Astrocyte (in vitro differentiated cells and primary cell): Measurements from ENCODE around the gene DCBLD2. TPM values are rescaled to one million over a fixed set of nuclear protein-coding genes. Genes with fewer than 3 reads are reported as not detected.
A peak's percentile ranks its signal among the peaks of the same experiment; 100 is the strongest.

ENCODE experiments used
- DNase-seq: peaks from one replicate; pipeline ENCODE4 v3.0.0-alpha.2; 2010; ENCODE audit warnings: low read depth
- FAIRE-seq: peaks from 2 replicates; lab custom pipeline; 2011; peaks lifted over from hg19 to GRCh38; lab: Jason Lieb, UNC
- H2AFZ ChIP-seq: 2 replicates; pipeline ENCODE4 v1.6.0; 2012; ENCODE audit warnings: low read depth, low read length, inconsistent platforms
- H3K27ac ChIP-seq: 2 replicates; pipeline ENCODE4 v1.5.1; 2011; ENCODE audit warnings: low read depth, low read length, inconsistent platforms
- H3K27me3 ChIP-seq: 2 replicates; pipeline ENCODE4 v1.6.0; 2011; ENCODE audit warnings: low read length, inconsistent platforms; ENCODE audit not compliant: insufficient read depth
- H3K36me3 ChIP-seq: 2 replicates; pipeline ENCODE4 v1.5.1; 2011; ENCODE audit warnings: low read length, inconsistent platforms; ENCODE audit not compliant: insufficient read depth
- H3K4me1 ChIP-seq: 2 replicates; pipeline ENCODE4 v1.5.1; 2011; ENCODE audit warnings: low read length, inconsistent platforms; ENCODE audit not compliant: insufficient read depth
- H3K4me2 ChIP-seq: 2 replicates; pipeline ENCODE4 v1.6.0; 2012; ENCODE audit warnings: low read length, inconsistent platforms
- H3K4me3 ChIP-seq: 2 replicates; pipeline ENCODE4 v1.5.1; 2011; ENCODE audit warnings: low read depth, mild to moderate bottlenecking, low read length, inconsistent platforms; ENCODE audit not compliant: insufficient read depth
- H3K79me2 ChIP-seq: 2 replicates; pipeline ENCODE4 v1.6.0; 2012; ENCODE audit warnings: mild to moderate bottlenecking, low read length, inconsistent platforms; ENCODE audit not compliant: insufficient read depth
- H3K9ac ChIP-seq: 2 replicates; pipeline ENCODE4 v1.6.0; 2012; ENCODE audit warnings: mild to moderate bottlenecking, low read length, inconsistent platforms
- H3K9me3 ChIP-seq: 2 replicates; pipeline ENCODE4 v1.5.1; 2012; ENCODE audit warnings: low read depth, mild to moderate bottlenecking, low read length, inconsistent platforms; ENCODE audit not compliant: insufficient read depth
- H4K20me1 ChIP-seq: 2 replicates; pipeline ENCODE4 v1.6.0; 2012; ENCODE audit warnings: low read length, inconsistent platforms; ENCODE audit not compliant: insufficient read depth
- H3K27ac Mint-ChIP-seq: one replicate; pipeline ENCODE4 v1.8.0; 2021; ENCODE audit warnings: mild to moderate bottlenecking, mixed read lengths; ENCODE audit not compliant: unreplicated experiment
- H3K27me3 Mint-ChIP-seq: one replicate; pipeline ENCODE4 v1.8.0; 2021; ENCODE audit warnings: low read depth, mixed read lengths; ENCODE audit not compliant: unreplicated experiment
- H3K36me3 Mint-ChIP-seq: one replicate; pipeline ENCODE4 v1.8.0; 2021; ENCODE audit warnings: low read depth, mixed read lengths; ENCODE audit not compliant: unreplicated experiment
- H3K4me1 Mint-ChIP-seq: one replicate; pipeline ENCODE4 v1.8.0; 2021; ENCODE audit warnings: low read depth, mixed read lengths; ENCODE audit not compliant: unreplicated experiment
- H3K4me3 Mint-ChIP-seq: one replicate; pipeline ENCODE4 v1.8.0; 2021; ENCODE audit warnings: mild to moderate bottlenecking, moderate library complexity, mixed read lengths; ENCODE audit not compliant: unreplicated experiment
- H3K9me3 Mint-ChIP-seq: one replicate; pipeline ENCODE4 v1.8.0; 2021; ENCODE audit warnings: mild to moderate bottlenecking, mixed read lengths; ENCODE audit not compliant: unreplicated experiment
- EZH2 ChIP-seq: IDR thresholded peaks from 2 replicates; pipeline ENCODE4 v1.6.1; 2012; ENCODE audit warnings: mild to moderate bottlenecking, low read length, inconsistent platforms; ENCODE audit not compliant: insufficient read depth
- total RNA-seq: library from RNA; stranded (reverse); gene quantifications from 2 replicates; pipeline ENCODE4 v1.2.1, GENCODE V29; 2021
- TF ChIP-seq, protein P1 (sequence below): IDR thresholded peaks from 2 replicates; pipeline ENCODE4 v1.5.1; 2011; ENCODE audit warnings: low read depth, mild to moderate bottlenecking, inconsistent platforms, low read length, moderate library complexity; ENCODE audit not compliant: insufficient read depth

Gene DCBLD2
- total RNA-seq, 1 donor from 2014 or later, result 243 TPM

DNA sequence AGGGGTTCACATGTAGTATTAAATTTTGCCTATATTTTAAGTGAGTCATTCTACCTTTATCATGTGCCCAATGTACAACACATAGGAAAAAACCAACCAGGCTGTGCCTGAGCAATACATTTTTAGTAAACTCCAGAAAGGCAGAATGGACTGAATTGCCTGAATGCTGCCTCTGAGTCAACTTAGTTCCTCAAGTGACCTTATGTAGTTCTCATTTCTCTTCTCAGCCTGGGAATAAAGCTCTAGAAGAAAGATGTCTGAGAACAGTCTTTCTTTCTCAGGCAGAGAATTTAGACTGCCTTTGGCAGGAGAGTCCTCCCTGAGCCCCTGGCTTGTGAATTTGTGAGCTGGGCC, 125.4 kb downstream of the DCBLD2 start:
- H3K4me2 ChIP-seq, result no peak overlapping the region
- H3K9me3 Mint-ChIP-seq, result no peaks in the 10 kb centered on the region
- H3K36me3 Mint-ChIP-seq, result peaks cover 3% of the 10 kb centered on the region
- H3K4me3 Mint-ChIP-seq, result no peak overlapping the region
- DNase-seq (no peak), FAIRE-seq (no peak)
- H3K27ac ChIP-seq, result no peak overlapping the region
- no peak overlapping the region for H3K9ac ChIP-seq
- H3K27ac Mint-ChIP-seq, result peak overlapping the region; percentile 20
- H3K4me1 ChIP-seq, result peaks cover 34% of the 10 kb centered on the region
- TF ChIP-seq EZH2, result no peak
- TF ChIP-seq, protein P1, sequence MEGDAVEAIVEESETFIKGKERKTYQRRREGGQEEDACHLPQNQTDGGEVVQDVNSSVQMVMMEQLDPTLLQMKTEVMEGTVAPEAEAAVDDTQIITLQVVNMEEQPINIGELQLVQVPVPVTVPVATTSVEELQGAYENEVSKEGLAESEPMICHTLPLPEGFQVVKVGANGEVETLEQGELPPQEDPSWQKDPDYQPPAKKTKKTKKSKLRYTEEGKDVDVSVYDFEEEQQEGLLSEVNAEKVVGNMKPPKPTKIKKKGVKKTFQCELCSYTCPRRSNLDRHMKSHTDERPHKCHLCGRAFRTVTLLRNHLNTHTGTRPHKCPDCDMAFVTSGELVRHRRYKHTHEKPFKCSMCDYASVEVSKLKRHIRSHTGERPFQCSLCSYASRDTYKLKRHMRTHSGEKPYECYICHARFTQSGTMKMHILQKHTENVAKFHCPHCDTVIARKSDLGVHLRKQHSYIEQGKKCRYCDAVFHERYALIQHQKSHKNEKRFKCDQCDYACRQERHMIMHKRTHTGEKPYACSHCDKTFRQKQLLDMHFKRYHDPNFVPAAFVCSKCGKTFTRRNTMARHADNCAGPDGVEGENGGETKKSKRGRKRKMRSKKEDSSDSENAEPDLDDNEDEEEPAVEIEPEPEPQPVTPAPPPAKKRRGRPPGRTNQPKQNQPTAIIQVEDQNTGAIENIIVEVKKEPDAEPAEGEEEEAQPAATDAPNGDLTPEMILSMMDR, result no peak
- H3K9me3 ChIP-seq, result no peaks in the 10 kb centered on the region
- no peaks in the 10 kb centered on the region for H3K27me3 ChIP-seq
- peaks cover 50% of the 10 kb centered on the region for H3K4me1 Mint-ChIP-seq
- H4K20me1 ChIP-seq, result no peaks in the 10 kb centered on the region
- no peaks in the 10 kb centered on the region for H3K36me3 ChIP-seq
- H3K27me3 Mint-ChIP-seq, result no peaks in the 10 kb centered on the region
- H3K4me3 ChIP-seq, result no peak overlapping the region
- H3K79me2 ChIP-seq, result no peaks in the 10 kb centered on the region
- no peak overlapping the region for H2AFZ ChIP-seq

DNA sequence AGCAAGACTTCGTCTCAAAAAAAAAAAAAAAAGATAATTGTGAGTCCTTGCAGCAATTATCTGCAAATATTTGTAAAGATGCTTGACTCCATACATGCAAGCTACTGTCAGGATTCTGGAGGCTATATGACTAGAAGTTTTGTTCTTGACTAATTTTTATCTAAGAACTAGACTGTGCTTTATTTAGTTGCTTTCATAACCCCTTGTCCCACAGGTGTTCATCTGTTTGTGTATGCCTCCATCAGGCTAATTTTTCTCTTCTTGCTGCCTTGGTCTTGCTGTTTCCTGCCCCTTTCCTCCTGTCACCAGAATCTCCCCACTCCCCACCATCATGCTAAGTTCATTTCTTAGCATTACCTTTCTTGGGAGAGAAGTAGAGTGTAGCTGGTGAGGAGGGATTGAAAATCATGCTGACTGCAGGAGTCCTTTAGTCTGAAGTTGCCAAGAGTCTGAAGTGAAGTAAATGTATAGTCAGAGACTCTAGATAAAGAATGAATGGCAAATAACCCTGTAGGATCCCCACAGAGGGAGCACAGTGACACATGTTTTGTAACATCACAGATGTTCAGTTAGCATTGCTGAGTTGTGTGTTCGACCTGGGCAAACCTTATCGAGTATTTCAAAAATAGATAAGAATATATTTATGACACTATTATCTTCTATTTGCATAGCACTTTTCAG, 125.9 kb downstream of the DCBLD2 start:
- Mint-ChIP-seq H3K4me3 (no peak overlapping the region), H3K9me3 (no peaks in the 10 kb centered on the region), H3K27me3 (no peaks in the 10 kb centered on the region), H3K27ac (no peak overlapping the region), H3K4me1 (peaks cover 46% of the 10 kb centered on the region), H3K36me3 (peaks cover 3% of the 10 kb centered on the region)
- Histone ChIP-seq H3K4me1 (peaks cover 33% of the 10 kb centered on the region), H3K4me3 (no peak overlapping the region), H3K36me3 (no peaks in the 10 kb centered on the region), H3K9ac (no peak overlapping the region), H4K20me1 (no peaks in the 10 kb centered on the region), H3K79me2 (no peaks in the 10 kb centered on the region), H3K27ac (no peak overlapping the region), H3K9me3 (no peaks in the 10 kb centered on the region), H3K27me3 (no peaks in the 10 kb centered on the region), H2AFZ (no peak overlapping the region), H3K4me2 (no peak overlapping the region)
- FAIRE-seq (no peak), DNase-seq (no peak)
- TF ChIP-seq, protein P1, result no peak
- TF ChIP-seq EZH2, result no peak

DNA sequence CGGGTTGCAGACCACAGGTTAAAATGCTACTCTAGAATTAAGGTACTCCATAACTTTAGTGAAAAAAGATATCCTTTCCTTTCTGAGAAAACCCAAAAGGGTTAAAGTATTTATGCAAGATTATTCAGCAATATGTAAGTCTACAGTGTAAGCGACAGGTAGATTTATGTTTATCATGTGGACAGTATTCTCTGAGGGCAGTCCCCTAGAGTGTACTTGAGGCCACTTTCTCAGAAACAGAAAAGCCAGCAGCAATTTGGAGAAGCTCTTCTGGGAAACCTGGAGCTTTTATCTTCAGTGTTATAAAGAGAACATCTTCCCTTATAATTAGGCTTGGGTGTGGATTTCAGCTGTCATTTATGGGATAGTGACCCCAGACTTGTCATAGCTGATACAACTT, 129.5 kb downstream of the DCBLD2 start:
- Mint-ChIP-seq H3K9me3 (no peaks in the 10 kb centered on the region), H3K27me3 (no peaks in the 10 kb centered on the region), H3K4me1 (peaks cover 11% of the 10 kb centered on the region), H3K27ac (no peak overlapping the region), H3K4me3 (no peak overlapping the region), H3K36me3 (peaks cover 8% of the 10 kb centered on the region)
- Histone ChIP-seq H2AFZ (no peak overlapping the region), H3K79me2 (no peaks in the 10 kb centered on the region), H3K9ac (no peak overlapping the region), H3K4me3 (no peak overlapping the region), H3K36me3 (no peaks in the 10 kb centered on the region), H3K27ac (no peak overlapping the region), H3K9me3 (no peaks in the 10 kb centered on the region), H3K4me1 (no peaks in the 10 kb centered on the region), H3K27me3 (no peaks in the 10 kb centered on the region), H4K20me1 (no peaks in the 10 kb centered on the region), H3K4me2 (no peak overlapping the region)
- FAIRE-seq (no peak), DNase-seq (no peak)
- TF ChIP-seq, protein P1, result no peak
- no peak for TF ChIP-seq EZH2
